ENCODE data around the gene ENPEP. TPM values are rescaled to one million over a fixed set of nuclear protein-coding genes. Genes with fewer than 3 reads are reported as not detected.
A peak's percentile ranks its signal among the peaks of the same experiment; 100 is the strongest.

Gene ENPEP
- total RNA-seq, 1 experiment from 2014 or later = 13.2 TPM

DNA sequence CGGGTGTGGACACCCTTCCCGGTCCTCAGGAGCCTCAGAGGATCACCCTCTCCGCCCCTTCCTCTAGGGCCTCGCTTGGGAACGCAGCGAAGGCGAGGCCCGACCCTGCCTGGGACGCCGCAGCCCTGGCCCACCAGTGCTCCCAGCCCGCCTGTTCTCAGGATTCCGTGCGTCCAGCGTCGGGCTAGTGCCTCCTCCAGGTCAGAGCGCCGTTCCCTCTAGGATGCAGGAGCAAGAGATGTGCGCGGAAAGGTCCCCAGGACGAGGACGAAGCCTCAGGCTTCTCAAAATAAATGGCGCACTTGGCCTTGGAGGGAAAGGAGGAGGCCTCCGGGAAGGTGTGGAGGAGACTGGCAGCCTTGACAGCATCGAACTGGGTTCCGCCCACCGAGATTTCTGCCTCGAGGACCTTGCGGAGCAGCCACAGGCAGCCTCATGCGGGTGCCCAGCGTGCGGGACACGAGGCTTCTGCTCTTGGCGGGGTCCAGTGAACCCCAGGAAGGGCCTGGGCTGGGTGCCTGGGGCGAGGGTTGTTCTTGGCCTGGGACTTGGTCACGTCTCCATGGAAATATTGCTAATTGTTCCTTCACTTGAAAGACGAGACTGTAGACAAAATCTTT, 111.8 kb downstream of the ENPEP start:
- Histone ChIP-seq H3K4me1 (ENCODE audit: insufficient read depth, low read length, poor library complexity, severe bottlenecking) (no peaks in the 10 kb centered on the region), H3K9me3 (ENCODE audit: low read depth, low read length, poor library complexity, severe bottlenecking) (no peaks in the 10 kb centered on the region), H3K4me3 (ENCODE audit: low read depth, low read length, poor library complexity, severe bottlenecking) (no peak overlapping the region), H3K36me3 (ENCODE audit: insufficient read depth, low read length, poor library complexity, severe bottlenecking) (no peaks in the 10 kb centered on the region), H3K27me3 (replicated peaks; ENCODE audit: insufficient read depth, low read depth, low read length, poor library complexity) (no peaks in the 10 kb centered on the region), H3K27ac (ENCODE audit: low read depth, low read length, poor library complexity, severe bottlenecking) (no peak overlapping the region)
- BruUV-seq (replicated peaks) = no TSS peak
- TF ChIP-seq EZH2 (IDR thresholded peaks at IDR 0.05; ENCODE audit: borderline replicate concordance, low read depth, low read length, poor library complexity, severe bottlenecking) = no peak
- no peak for TF ChIP-seq CTCF (conservative IDR thresholded peaks at IDR 0.05; ENCODE audit: low read depth, low read length)
- ChIA-PET POLR2A (ENCODE audit: low non-redundant PET) (no interaction called here), CTCF (no interaction called here)
- intact Hi-C loops (cut with micrococcal nuclease; ENCODE audit: unreplicated experiment) = no loop called here
- no peak for DNase-seq (ENCODE audit: low spot score)

- CTCF ChIA-PET = no interaction called here
- POLR2A ChIA-PET (ENCODE audit: low non-redundant PET) = no interaction called here
- Histone ChIP-seq H3K27ac (ENCODE audit: low read depth, low read length, poor library complexity, severe bottlenecking) (no peak overlapping the region), H3K36me3 (ENCODE audit: insufficient read depth, low read length, poor library complexity, severe bottlenecking) (no peaks in the 10 kb centered on the region), H3K4me3 (ENCODE audit: low read depth, low read length, poor library complexity, severe bottlenecking) (no peak overlapping the region), H3K9me3 (ENCODE audit: low read depth, low read length, poor library complexity, severe bottlenecking) (no peaks in the 10 kb centered on the region), H3K27me3 (replicated peaks; ENCODE audit: insufficient read depth, low read depth, low read length, poor library complexity) (no peaks in the 10 kb centered on the region), H3K4me1 (ENCODE audit: insufficient read depth, low read length, poor library complexity, severe bottlenecking) (no peaks in the 10 kb centered on the region)
- TF ChIP-seq CTCF (conservative IDR thresholded peaks at IDR 0.05; ENCODE audit: low read depth, low read length) = peak; percentile 47; the same call in 1 of the 2 replicates
- TF ChIP-seq EZH2 (IDR thresholded peaks at IDR 0.05; ENCODE audit: borderline replicate concordance, low read depth, low read length, poor library complexity, severe bottlenecking) = no peak
- BruUV-seq (replicated peaks) = no TSS peak
- no peak for DNase-seq (ENCODE audit: low spot score)
- intact Hi-C loops (cut with micrococcal nuclease; ENCODE audit: unreplicated experiment) = no loop called here
Observed at GRCh38 chr4:110589297-110589696, 113.3 kb downstream of the ENPEP start.

DNA sequence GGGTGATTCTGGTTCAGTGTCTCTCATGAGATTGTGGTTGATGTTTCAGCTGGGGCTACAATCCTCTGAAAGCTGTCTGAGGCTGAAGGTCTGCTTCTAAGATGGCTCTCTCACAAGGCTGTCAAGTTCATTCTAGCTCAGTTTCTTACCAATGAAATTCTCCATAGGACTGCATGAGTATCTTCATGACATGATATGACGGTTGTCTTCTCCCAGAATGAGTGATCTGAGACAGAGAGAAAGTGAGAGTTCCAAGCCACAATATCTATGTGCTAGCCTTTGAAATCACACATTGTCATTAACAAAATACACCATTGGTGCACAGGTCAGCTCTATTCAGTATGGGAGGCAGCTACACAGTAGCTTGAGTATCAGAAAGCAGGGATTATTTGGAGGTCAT, 119.6 kb downstream of the ENPEP start:
- TF ChIP-seq EZH2 (IDR thresholded peaks at IDR 0.05; ENCODE audit: borderline replicate concordance, low read depth, low read length, poor library complexity, severe bottlenecking) (no peak), CTCF (conservative IDR thresholded peaks at IDR 0.05; ENCODE audit: low read depth, low read length) (no peak)
- no peak overlapping the region for H3K4me3 ChIP-seq (ENCODE audit: low read depth, low read length, poor library complexity, severe bottlenecking)
- CTCF ChIA-PET = no interaction called here
- no TSS peak for BruUV-seq (replicated peaks)
- intact Hi-C loops (cut with micrococcal nuclease; ENCODE audit: unreplicated experiment) = no loop called here
- no peaks in the 10 kb centered on the region for H3K27me3 ChIP-seq (replicated peaks; ENCODE audit: insufficient read depth, low read depth, low read length, poor library complexity)
- no peak for DNase-seq (ENCODE audit: low spot score)
- no peak overlapping the region for H3K27ac ChIP-seq (ENCODE audit: low read depth, low read length, poor library complexity, severe bottlenecking)
- H3K36me3 ChIP-seq (ENCODE audit: insufficient read depth, low read length, poor library complexity, severe bottlenecking) = no peaks in the 10 kb centered on the region
- no peaks in the 10 kb centered on the region for H3K4me1 ChIP-seq (ENCODE audit: insufficient read depth, low read length, poor library complexity, severe bottlenecking)
- H3K9me3 ChIP-seq (ENCODE audit: low read depth, low read length, poor library complexity, severe bottlenecking) = peaks cover 3% of the 10 kb centered on the region
- POLR2A ChIA-PET (ENCODE audit: low non-redundant PET) = no interaction called here
